GM13977 (cell line): ENCODE data around the gene FOXRED2.
"Not testable (repeated sequence)": the region's sequence is repeated elsewhere in the genome, so short reads cannot be mapped to it uniquely, and the experiment has no call there.

Experiments
- DNase-seq: peaks from one replicate; pipeline ENCODE4 v3.0.0; 2012; ENCODE audit warnings: low spot score
- CTCF ChIP-seq: IDR thresholded peaks from 2 replicates; pipeline ENCODE4 v1.5.1; 2012; ENCODE audit warnings: mild to moderate bottlenecking, control low read depth; ENCODE audit not compliant: insufficient read depth; ENCODE audit errors: extremely low read depth, missing control alignments
- in situ Hi-C: fragments of 300-500 bp; cut with MboI; formaldehyde crosslinking; loops from one replicate; pipeline ENCODE4 v1.12.0; 2022; ENCODE audit warnings: low sequenced_read_pairs, low pct_unique_long_range_greater_than_20kb, mixed read lengths, inconsistent platforms; ENCODE audit not compliant: unreplicated experiment

The FOXRED2 gene

GRCh38 chr22:36452250-36452977 lies 54.4 kb downstream of the FOXRED2 start:
- in situ Hi-C loops: no loop called here
- TF ChIP-seq CTCF: no peak
- DNase-seq: no peak

- DNase-seq, in situ Hi-C loops: not testable (repeated sequence)
Measured at GRCh38 chr22:36450923-36451322, 55.9 kb downstream of the FOXRED2 start.

- no peak for DNase-seq
- in situ Hi-C loops: no loop called here
- TF ChIP-seq CTCF: no peak
Measured at GRCh38 chr22:36449596-36450175, 57.2 kb downstream of the FOXRED2 start.

GRCh38 chr22:36447632-36448031 lies 59.2 kb downstream of the FOXRED2 start:
- in situ Hi-C loops: no loop called here
- no peak for TF ChIP-seq CTCF
- no peak for DNase-seq

GRCh38 chr22:36445158-36445668 lies 61.6 kb downstream of the FOXRED2 start:
- no peak for TF ChIP-seq CTCF
- in situ Hi-C loops: no loop called here
- no peak for DNase-seq

- no peak for TF ChIP-seq CTCF
- DNase-seq: no peak
- in situ Hi-C loops: no loop called here
Measured at GRCh38 chr22:36443198-36443770, 63.6 kb downstream of the FOXRED2 start.
